ENCODE results near the gene TRIM36.

DNA sequence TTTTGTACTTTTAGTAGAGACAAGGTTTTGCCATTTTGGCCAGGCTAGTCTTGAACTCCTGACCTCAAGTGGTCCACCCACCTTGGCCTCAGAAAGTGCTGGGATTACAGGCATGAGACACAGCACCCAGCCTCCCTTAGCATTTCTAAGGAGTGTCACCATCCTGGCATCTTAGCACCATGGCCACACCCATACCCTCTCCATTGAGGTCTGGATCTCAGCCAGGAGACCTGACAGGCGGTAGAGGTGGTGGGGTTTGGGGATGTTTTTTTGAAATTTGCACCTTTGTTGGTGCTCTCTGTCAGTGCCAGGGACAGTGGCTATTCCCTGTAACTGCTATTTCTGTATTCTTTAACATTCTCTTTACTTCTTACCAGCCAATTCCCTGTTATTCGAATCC lies 72.5 kb downstream of the TRIM36 start:
- TF ChIP-seq, protein P1, sequence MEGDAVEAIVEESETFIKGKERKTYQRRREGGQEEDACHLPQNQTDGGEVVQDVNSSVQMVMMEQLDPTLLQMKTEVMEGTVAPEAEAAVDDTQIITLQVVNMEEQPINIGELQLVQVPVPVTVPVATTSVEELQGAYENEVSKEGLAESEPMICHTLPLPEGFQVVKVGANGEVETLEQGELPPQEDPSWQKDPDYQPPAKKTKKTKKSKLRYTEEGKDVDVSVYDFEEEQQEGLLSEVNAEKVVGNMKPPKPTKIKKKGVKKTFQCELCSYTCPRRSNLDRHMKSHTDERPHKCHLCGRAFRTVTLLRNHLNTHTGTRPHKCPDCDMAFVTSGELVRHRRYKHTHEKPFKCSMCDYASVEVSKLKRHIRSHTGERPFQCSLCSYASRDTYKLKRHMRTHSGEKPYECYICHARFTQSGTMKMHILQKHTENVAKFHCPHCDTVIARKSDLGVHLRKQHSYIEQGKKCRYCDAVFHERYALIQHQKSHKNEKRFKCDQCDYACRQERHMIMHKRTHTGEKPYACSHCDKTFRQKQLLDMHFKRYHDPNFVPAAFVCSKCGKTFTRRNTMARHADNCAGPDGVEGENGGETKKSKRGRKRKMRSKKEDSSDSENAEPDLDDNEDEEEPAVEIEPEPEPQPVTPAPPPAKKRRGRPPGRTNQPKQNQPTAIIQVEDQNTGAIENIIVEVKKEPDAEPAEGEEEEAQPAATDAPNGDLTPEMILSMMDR (IDR thresholded peaks at IDR 0.05 in 2 of 3, conservative IDR thresholded peaks at IDR 0.05 in 1 of 3; ENCODE audit: control insufficient read depth in 2 of 3, extremely low read depth in 1 of 3, insufficient read depth in 1 of 3, low read depth in 3 of 3, low read length in 3 of 3): no peak
- TF ChIP-seq PAX5 (IDR thresholded peaks at IDR 0.05; ENCODE audit: borderline replicate concordance, low read depth, low read length): no peak

Measured in GM12878 (cell line).